BLaER1 (cell line): ENCODE results near the gene DEFB124.

Experiments
- H3K27ac ChIP-seq: shearing (Covaris generic); formaldehyde crosslinking; 2 replicates; pipeline ENCODE4 v1.8.1; 2022
- H3K27me3 ChIP-seq: shearing (Covaris generic); formaldehyde crosslinking; 2 replicates; pipeline ENCODE4 v1.8.1; 2022
- H3K36me3 ChIP-seq: shearing (Covaris generic); formaldehyde crosslinking; 2 replicates; pipeline ENCODE4 v1.8.1; 2022
- H3K4me1 ChIP-seq: shearing (Covaris generic); formaldehyde crosslinking; 2 replicates; pipeline ENCODE4 v1.8.1; 2022
- H3K4me2 ChIP-seq: shearing (Covaris generic); formaldehyde crosslinking; 2 replicates; pipeline ENCODE4 v1.8.1; 2022
- H3K4me3 ChIP-seq: shearing (Covaris generic); formaldehyde crosslinking; 2 replicates; pipeline ENCODE4 v1.8.1; 2022
- H3K9ac ChIP-seq: shearing (Covaris generic); formaldehyde crosslinking; 2 replicates; pipeline ENCODE4 v1.8.1; 2022
- H3K9me3 ChIP-seq: shearing (Covaris generic); formaldehyde crosslinking; 2 replicates; pipeline ENCODE4 v1.8.1; 2022
- H4K20me1 ChIP-seq: shearing (Covaris generic); formaldehyde crosslinking; 2 replicates; pipeline ENCODE4 v1.8.1; 2022
- Cebpa-rat ChIP-seq: shearing (Covaris generic); IDR thresholded peaks from 2 replicates; pipeline ENCODE4 v1.8.1; 2022

Gene DEFB124

GRCh38 chr20:31489152-31489551 is 14.2 kb upstream of the DEFB124 start:
- Histone ChIP-seq H3K9me3 (peaks cover 3% of the 10 kb centered on the region), H3K4me3 (no peak overlapping the region), H3K4me2 (no peak overlapping the region), H3K36me3 (no peaks in the 10 kb centered on the region), H3K9ac (no peak overlapping the region), H3K4me1 (peaks cover 8% of the 10 kb centered on the region), H3K27ac (no peak overlapping the region), H4K20me1 (no peaks in the 10 kb centered on the region), H3K27me3 (no peaks in the 10 kb centered on the region)
- TF ChIP-seq Cebpa-rat = no peak

GRCh38 chr20:31488115-31488514 is 13.2 kb upstream of the DEFB124 start:
- no peak overlapping the region for H3K4me3 ChIP-seq
- H3K36me3 ChIP-seq = no peaks in the 10 kb centered on the region
- no peaks in the 10 kb centered on the region for H3K27me3 ChIP-seq
- no peaks in the 10 kb centered on the region for H4K20me1 ChIP-seq
- peaks cover 7% of the 10 kb centered on the region for H3K9me3 ChIP-seq
- H3K27ac ChIP-seq = no peak overlapping the region
- H3K4me1 ChIP-seq = peaks cover 8% of the 10 kb centered on the region
- H3K4me2 ChIP-seq = no peak overlapping the region
- TF ChIP-seq Cebpa-rat = no peak
- no peak overlapping the region for H3K9ac ChIP-seq

- TF ChIP-seq Cebpa-rat = no peak
- Histone ChIP-seq H3K27ac (no peak overlapping the region), H3K4me1 (no peaks in the 10 kb centered on the region), H3K9me3 (peaks cover 7% of the 10 kb centered on the region), H4K20me1 (no peaks in the 10 kb centered on the region), H3K9ac (no peak overlapping the region), H3K4me3 (no peak overlapping the region), H3K4me2 (peak overlapping the region; percentile 39), H3K27me3 (no peaks in the 10 kb centered on the region), H3K36me3 (no peaks in the 10 kb centered on the region)
These were observed 10.8 kb upstream of the DEFB124 start for GRCh38 chr20:31485450-31486339.

- no peak for TF ChIP-seq Cebpa-rat
- H3K9me3 ChIP-seq = peaks cover 7% of the 10 kb centered on the region
- H3K4me1 ChIP-seq = no peaks in the 10 kb centered on the region
- no peak overlapping the region for H3K4me2 ChIP-seq
- H3K27ac ChIP-seq = no peak overlapping the region
- H3K4me3 ChIP-seq = no peak overlapping the region
- no peaks in the 10 kb centered on the region for H4K20me1 ChIP-seq
- no peaks in the 10 kb centered on the region for H3K36me3 ChIP-seq
- no peaks in the 10 kb centered on the region for H3K27me3 ChIP-seq
- no peak overlapping the region for H3K9ac ChIP-seq
These were observed 9.1 kb upstream of the DEFB124 start for GRCh38 chr20:31484001-31484400.

GRCh38 chr20:31476643-31477215 is 1.8 kb upstream of the DEFB124 start:
- H4K20me1 ChIP-seq = no peaks in the 10 kb centered on the region
- H3K9ac ChIP-seq = no peak overlapping the region
- H3K9me3 ChIP-seq = peaks cover 29% of the 10 kb centered on the region
- H3K4me2 ChIP-seq = no peak overlapping the region
- TF ChIP-seq Cebpa-rat = no peak
- H3K27me3 ChIP-seq = peaks cover 47% of the 10 kb centered on the region
- no peaks in the 10 kb centered on the region for H3K36me3 ChIP-seq
- H3K4me3 ChIP-seq = no peak overlapping the region
- no peak overlapping the region for H3K27ac ChIP-seq
- H3K4me1 ChIP-seq = no peaks in the 10 kb centered on the region

- Histone ChIP-seq H4K20me1 (no peaks in the 10 kb centered on the region), H3K36me3 (no peaks in the 10 kb centered on the region), H3K27me3 (peaks cover 47% of the 10 kb centered on the region), H3K9ac (no peak overlapping the region), H3K4me2 (no peak overlapping the region), H3K4me3 (no peak overlapping the region), H3K9me3 (peaks cover 29% of the 10 kb centered on the region), H3K4me1 (no peaks in the 10 kb centered on the region), H3K27ac (no peak overlapping the region)
- TF ChIP-seq Cebpa-rat = no peak
These were observed 1.3 kb upstream of the DEFB124 start for GRCh38 chr20:31476294-31476585.

GRCh38 chr20:31475472-31476293 is 756 bp upstream of the DEFB124 start:
- no peak overlapping the region for H3K4me3 ChIP-seq
- H3K27ac ChIP-seq = no peak overlapping the region
- no peaks in the 10 kb centered on the region for H3K36me3 ChIP-seq
- peaks cover 47% of the 10 kb centered on the region for H3K27me3 ChIP-seq
- H3K4me1 ChIP-seq = no peaks in the 10 kb centered on the region
- no peak overlapping the region for H3K4me2 ChIP-seq
- peaks cover 29% of the 10 kb centered on the region for H3K9me3 ChIP-seq
- no peaks in the 10 kb centered on the region for H4K20me1 ChIP-seq
- TF ChIP-seq Cebpa-rat = no peak
- H3K9ac ChIP-seq = no peak overlapping the region

GRCh38 chr20:31474097-31474436 is 860 bp downstream of the DEFB124 start:
- TF ChIP-seq Cebpa-rat = no peak
- Histone ChIP-seq H3K4me2 (no peak overlapping the region), H3K9me3 (peaks cover 29% of the 10 kb centered on the region), H3K9ac (no peak overlapping the region), H3K4me1 (no peaks in the 10 kb centered on the region), H3K27me3 (peaks cover 47% of the 10 kb centered on the region), H3K27ac (no peak overlapping the region), H3K36me3 (no peaks in the 10 kb centered on the region), H4K20me1 (no peaks in the 10 kb centered on the region), H3K4me3 (no peak overlapping the region)

- Histone ChIP-seq H3K36me3 (no peaks in the 10 kb centered on the region), H3K27me3 (peaks cover 47% of the 10 kb centered on the region), H3K4me3 (no peak overlapping the region), H3K27ac (no peak overlapping the region), H3K9ac (no peak overlapping the region), H3K4me1 (no peaks in the 10 kb centered on the region), H3K9me3 (peaks cover 29% of the 10 kb centered on the region), H4K20me1 (no peaks in the 10 kb centered on the region), H3K4me2 (no peak overlapping the region)
- no peak for TF ChIP-seq Cebpa-rat
These were observed 1.4 kb downstream of the DEFB124 start for GRCh38 chr20:31473331-31474096.
